Heart right ventricle (tissue), 16 donors: ENCODE results near the gene EIF4E3. TPM values are rescaled to one million over a fixed set of nuclear protein-coding genes. Genes with fewer than 3 reads are reported as not detected.

Experiments
- ATAC-seq, 8 donors: fragments of 200-7000 bp; cut with Tn5 transposase; one replicate each; pipeline ENCODE4 v1.9.1; 2020; ENCODE audit warnings: mild to moderate bottlenecking in 8 of 8, moderate library complexity in 8 of 8, moderate number of reproducible peaks in 1 of 8
- DNase-seq, 2 donors: peaks; one replicate each; pipeline ENCODE4 v3.0.0-alpha.2; 2020
- H3K27ac ChIP-seq, 10 donors: fragments of 200-600 bp; sonication (generic) in 2 of 10; one replicate each; pipeline versions ENCODE4 v1.5.0 to v1.8.0; 2020 to 2022; ENCODE audit warnings: mild to moderate bottlenecking in 3 of 10
- H3K27me3 ChIP-seq, 7 donors: fragments of 200-600 bp; one replicate each; pipeline ENCODE4 v1.8.0; 2021 to 2022; ENCODE audit warnings: mild to moderate bottlenecking in 2 of 7
- H3K36me3 ChIP-seq, 9 donors: fragments of 200-600 bp; sonication (generic) in 1 of 9; one replicate each; pipeline versions ENCODE4 v1.5.0 to v1.8.0; 2020 to 2022; ENCODE audit warnings: mild to moderate bottlenecking in 2 of 9
- H3K4me1 ChIP-seq, 9 donors: fragments of 200-600 bp; sonication (generic) in 1 of 9; one replicate each; pipeline versions ENCODE4 v1.5.0 to v1.8.0; 2020 to 2022; ENCODE audit warnings: mild to moderate bottlenecking in 4 of 9
- H3K4me3 ChIP-seq, 10 donors: fragments of 200-600 bp; sonication (generic) in 2 of 10; one replicate each; pipeline versions ENCODE4 v1.5.0 to v1.8.0; 2020 to 2022; ENCODE audit warnings: mild to moderate bottlenecking in 7 of 10, moderate library complexity in 2 of 10
- H3K9me3 ChIP-seq, 11 donors: fragments of 200-600 bp in 10 of 11; sonication (generic) in 2 of 11; one replicate each; pipeline versions ENCODE4 v1.5.0 to v1.8.0; 2013 to 2022; ENCODE audit warnings: mild to moderate bottlenecking in 2 of 11, control low read depth in 1 of 11, moderate library complexity in 1 of 11
- CTCF ChIP-seq, 9 donors: fragments of 200-600 bp; sonication (generic) in 2 of 9; IDR thresholded peaks; one replicate each; pipeline versions ENCODE4 v1.5.0 to v1.8.0; 2021 to 2022; ENCODE audit warnings: antibody characterized with exemption in 9 of 9, mild to moderate bottlenecking in 5 of 9, moderate library complexity in 1 of 9
- WGBS, 2 donors: extraction: QIAGEN DNeasy Blood & Tissue Kit; methylation state at CpG; one replicate each; pipeline ENCODE4 v1.1.7; 2013; ENCODE audit warnings: inconsistent platforms in 1 of 2; 5-methylcytosine and 5-hydroxymethylcytosine counted together
- intact Hi-C, 10 donors: fragments of 100-400 bp; cut with DNase I; formaldehyde crosslinking; loops; one replicate each; pipeline versions ENCODE4 v1.11.1 to v1.14.2; 2022
- polyA plus RNA-seq, 2 donors: library from polyadenylated mRNA; stranded (reverse); fragments of 200-250 nt; gene quantifications; one replicate each; pipeline ENCODE4 v1.2.3, GENCODE V29; 2013
- total RNA-seq, 10 donors: library from RNA; stranded (reverse); fragmentation: NEBNext Ultra II Directional in 3 of 10; extraction: Animal tissue kit (Norgen Biotek cat#: 25700) in 3 of 10; gene quantifications; one replicate each; pipeline versions ENCODE4 v1.2.1 to v1.2.4, GENCODE V29; 2021 to 2023
- donor health status: Arrhythmogenic right ventricular cardiomyopathy.
- donor health status: ischemic (EF 13 %, LVEDD 7.1; RV severe dilation, severe dysfunction).
- donor health status: healthy with polysubstance abuse.
- donor health status: DM: no; HTN: yes; CAD: no.
- donor health status: DM: no; HTN: no; CAD: no.
- donor health status: ischemic (EF 25% LVEDD 6.9; RV normal size, moderate dysfunction).
- donor health status: ischemic (EF 25% LVEDD 5.7; RV mildly dilated, moderate dysfunction).
- donor health status: healthy.
- donor health status: DM: yes; HTN: yes; CAD: no.
- donor health status: Ischemic cardiomyopathy.
- donor health status: ischemic (EF 35%, LVEDD 5.7; RV mildly dilated, moderate dysfunction).
- donor health status: nonischemic (EF 11% LVEDD 7.7; RV severe dilation, severe dysfunction).
- donor health status: DM: yes; HTN: yes; CAD: no.
- donor health status: PGD.
- donor health status: ischemic (EF 29% LVEDD 5.4; RV normal size, mild dysfunction).
- donor health status: nonischemic (EF 23%, LVEDD 6.1; RV moderate dilation, normal function).

Gene EIF4E3
- total and polyA plus RNA-seq, 12 donors: 12.9 to 58.1 (median 52.5) TPM

DNA sequence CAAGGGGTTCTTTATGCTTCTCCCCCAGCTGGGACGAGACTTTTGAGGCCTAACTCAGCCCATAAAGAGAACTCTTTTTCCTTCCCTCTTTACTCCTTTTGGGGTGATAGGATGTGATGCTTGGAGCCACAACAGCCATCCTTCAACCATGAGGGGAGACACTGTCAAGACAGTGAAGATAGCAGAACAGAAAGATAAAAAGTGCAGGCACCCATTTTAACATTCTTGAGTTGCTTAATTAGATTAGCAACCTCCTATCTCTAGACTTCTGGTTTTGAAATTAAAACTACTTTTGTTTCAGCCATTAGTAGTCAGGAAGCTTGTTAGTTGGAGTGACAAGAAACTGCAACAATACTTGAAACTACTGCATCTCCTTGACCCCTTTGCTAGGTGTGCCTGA, 34.9 kb upstream of the EIF4E3 start:
- 67 to 83% methylated on average over 1 of the region's 1 CpG for WGBS, 2 donors
- TF ChIP-seq CTCF (IDR thresholded peaks at IDR 0.05): no peak
- no peaks in the 10 kb centered on the region for H3K36me3 ChIP-seq
- no peak overlapping the region for H3K27ac ChIP-seq
- H3K4me1 ChIP-seq: peaks cover 0 to 9% (median 0%) of the 10 kb centered on the region in 9 donors
- H3K4me3 ChIP-seq: no peak overlapping the region
- intact Hi-C loops: no loop called here
- H3K27me3 ChIP-seq: peaks cover 0 to 63% (median 31%) of the 10 kb centered on the region in 7 donors
- DNase-seq (no peak), ATAC-seq (no peak)
- H3K9me3 ChIP-seq: no peaks in the 10 kb centered on the region

DNA sequence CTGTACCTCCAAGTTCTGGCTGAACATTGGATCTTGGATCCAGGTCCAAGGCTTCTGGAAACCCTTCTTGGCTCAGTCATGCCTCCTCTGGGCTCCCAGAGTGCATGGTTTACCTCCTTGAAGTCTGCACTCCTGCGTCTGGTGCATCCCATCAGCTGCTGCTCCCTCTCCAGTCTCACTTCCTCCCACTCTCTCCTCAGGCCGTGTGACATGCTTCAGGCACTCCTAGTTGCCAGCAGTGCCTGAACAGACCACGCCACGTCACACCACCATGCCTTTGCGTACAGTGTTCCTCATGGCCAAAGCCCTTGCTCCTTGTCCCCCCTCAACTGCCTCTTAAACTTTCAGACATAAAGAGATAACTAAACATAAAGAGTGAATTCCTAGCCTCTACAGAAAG, 34.2 kb upstream of the EIF4E3 start:
- H3K4me3 ChIP-seq: no peak overlapping the region
- TF ChIP-seq CTCF (IDR thresholded peaks at IDR 0.05): no peak
- 74 to 79% methylated on average over 5 of the region's 5 CpGs for WGBS, 2 donors
- no peak overlapping the region for H3K27ac ChIP-seq
- intact Hi-C loops: no loop called here
- no peaks in the 10 kb centered on the region for H3K9me3 ChIP-seq
- no peak for DNase-seq
- peaks cover 0 to 62% (median 35%) of the 10 kb centered on the region in 7 donors for H3K27me3 ChIP-seq
- ATAC-seq: no peak
- no peaks in the 10 kb centered on the region for H3K36me3 ChIP-seq
- H3K4me1 ChIP-seq: peaks cover 0 to 12% (median 0%) of the 10 kb centered on the region in 9 donors

DNA sequence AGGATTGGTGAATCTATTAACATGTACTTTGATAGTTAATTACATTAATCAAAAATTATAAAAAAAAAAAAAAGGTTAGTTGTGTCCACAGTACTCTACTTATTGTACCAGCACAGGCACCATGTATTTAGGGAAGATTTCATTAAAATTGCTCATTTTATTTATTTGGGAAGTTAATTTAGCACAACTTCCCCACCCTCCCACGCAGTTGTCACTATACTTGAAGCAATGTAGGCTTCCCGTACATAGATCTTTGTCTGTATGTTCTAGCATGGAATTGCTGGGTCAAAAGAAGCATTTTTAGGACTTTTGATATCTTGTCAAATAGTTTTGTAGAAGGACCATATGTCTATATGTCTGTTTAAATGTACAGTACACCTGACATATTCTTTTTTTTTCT, 32.9 kb upstream of the EIF4E3 start:
- 84 to 87% methylated on average over 2 of the region's 2 CpGs for WGBS, 2 donors
- Histone ChIP-seq H3K4me1 (peaks cover 0 to 13% (median 0%) of the 10 kb centered on the region in 9 donors), H3K27me3 (peaks cover 0 to 60% (median 38%) of the 10 kb centered on the region in 7 donors), H3K27ac (no peak overlapping the region), H3K36me3 (no peaks in the 10 kb centered on the region), H3K4me3 (no peak overlapping the region), H3K9me3 (no peaks in the 10 kb centered on the region)
- intact Hi-C loops: no loop called here
- DNase-seq (no peak), ATAC-seq (no peak)
- no peak for TF ChIP-seq CTCF (IDR thresholded peaks at IDR 0.05)

- peak overlapping the region in 1 of 10 donors; percentile 75 for H3K27ac ChIP-seq
- peaks cover 0 to 16% (median 0%) of the 10 kb centered on the region in 9 donors for H3K4me1 ChIP-seq
- ATAC-seq (no peak), DNase-seq (no peak)
- H3K27me3 ChIP-seq: peaks cover 0 to 63% (median 38%) of the 10 kb centered on the region in 7 donors
- TF ChIP-seq CTCF (IDR thresholded peaks at IDR 0.05): no peak
- H3K36me3 ChIP-seq: no peaks in the 10 kb centered on the region
- intact Hi-C loops: no loop called here
- peak overlapping the region in 9 of 10 donors; percentile 27 to 59 (median 50) for H3K4me3 ChIP-seq
- 11 to 12% methylated on average over 55 to 65 of the region's 65 CpGs for WGBS, 2 donors
- no peaks in the 10 kb centered on the region for H3K9me3 ChIP-seq
Observed at GRCh38 chr3:71754610-71755253, 29.5 kb upstream of the EIF4E3 start.
